ENCODE data around the gene WIPF3.
A peak's percentile ranks its signal among the peaks of the same experiment; 100 is the strongest.
"Not testable (repeated sequence)": the region's sequence is repeated elsewhere in the genome, so short reads cannot be mapped to it uniquely, and the experiment has no call there.

The WIPF3 gene

GRCh38 chr7:29883462-29884398, 77.4 kb downstream of the WIPF3 start:
- DNase-seq = no peak

GRCh38 chr7:29884399-29885272, 78.3 kb downstream of the WIPF3 start:
- no peak for DNase-seq

GRCh38 chr7:29885626-29886025, 79.3 kb downstream of the WIPF3 start:
- no peak for DNase-seq

- no peak for DNase-seq
Observed at GRCh38 chr7:29886827-29887226, 80.5 kb downstream of the WIPF3 start.

- no peak for DNase-seq
Observed at GRCh38 chr7:29888006-29888405, 81.7 kb downstream of the WIPF3 start.

GRCh38 chr7:29889288-29889687, 83.0 kb downstream of the WIPF3 start:
- DNase-seq = no peak

GRCh38 chr7:29890251-29890650, 83.9 kb downstream of the WIPF3 start:
- peak; percentile 18 for DNase-seq

GRCh38 chr7:29890786-29891185, 84.5 kb downstream of the WIPF3 start:
- DNase-seq = not testable (repeated sequence)

- DNase-seq = peak; percentile 90
Observed at GRCh38 chr7:29891766-29892165, 85.5 kb downstream of the WIPF3 start.

- DNase-seq = no peak
Observed at GRCh38 chr7:29892231-29892630, 85.9 kb downstream of the WIPF3 start.

- DNase-seq = no peak
Observed at GRCh38 chr7:29893351-29893965, 87.2 kb downstream of the WIPF3 start.

- no peak for DNase-seq
Observed at GRCh38 chr7:29894256-29894655, 87.9 kb downstream of the WIPF3 start.

GRCh38 chr7:29895559-29895958, 89.3 kb downstream of the WIPF3 start:
- peak; percentile 49 for DNase-seq

- no peak for DNase-seq
Observed at GRCh38 chr7:29896685-29897411, 90.5 kb downstream of the WIPF3 start.

- DNase-seq = no peak
Observed at GRCh38 chr7:29898301-29898700, 92.0 kb downstream of the WIPF3 start.

GRCh38 chr7:29900745-29901144, 94.4 kb downstream of the WIPF3 start:
- DNase-seq = no peak

- no peak for DNase-seq
Observed at GRCh38 chr7:29906200-29907022, 100.1 kb downstream of the WIPF3 start.

- no peak for DNase-seq
Observed at GRCh38 chr7:29914180-29914579, 107.9 kb downstream of the WIPF3 start.

- DNase-seq = no peak
Observed at GRCh38 chr7:29915481-29916215, 109.3 kb downstream of the WIPF3 start.

- DNase-seq = no peak
Observed at GRCh38 chr7:29917641-29918040, 111.3 kb downstream of the WIPF3 start.

GRCh38 chr7:29918850-29919249, 112.5 kb downstream of the WIPF3 start:
- no peak for DNase-seq
